Jurkat, Clone E6-1 (cell line): ENCODE results near the gene CPSF7.
"Not testable (repeated sequence)": the region's sequence is repeated elsewhere in the genome, so short reads cannot be mapped to it uniquely, and the experiment has no call there.

Source experiments
- DNase-seq: peaks from one replicate; pipeline ENCODE4 v3.0.0-alpha.2; 2011; ENCODE audit warnings: low read depth, low spot score
- H3K4me3 ChIP-seq: 2 replicates; pipeline ENCODE4 v1.5.1; 2011; ENCODE audit warnings: mild to moderate bottlenecking, low read length, control low read depth, moderate library complexity

The CPSF7 gene

GRCh38 chr11:61445516-61445915 is 15.7 kb upstream of the CPSF7 start:
- H3K4me3 ChIP-seq = no peak overlapping the region
- DNase-seq = no peak

GRCh38 chr11:61442616-61443015 is 12.8 kb upstream of the CPSF7 start:
- no peak for DNase-seq
- H3K4me3 ChIP-seq = no peak overlapping the region

GRCh38 chr11:61439615-61440014 is 9.8 kb upstream of the CPSF7 start:
- no peak for DNase-seq
- H3K4me3 ChIP-seq = no peak overlapping the region

- no peak for DNase-seq
- H3K4me3 ChIP-seq = no peak overlapping the region
These were observed 7.7 kb upstream of the CPSF7 start for GRCh38 chr11:61437496-61437895.

- not testable (repeated sequence) for DNase-seq
- H3K4me3 ChIP-seq = peak overlapping the region; percentile 100
These were observed 1.1 kb upstream of the CPSF7 start for GRCh38 chr11:61430839-61431238.

GRCh38 chr11:61429346-61429690 is 457 bp downstream of the CPSF7 start:
- peak; percentile 33 for DNase-seq
- peak overlapping the region; percentile 86 for H3K4me3 ChIP-seq

GRCh38 chr11:61425367-61426131 is 4.2 kb downstream of the CPSF7 start:
- DNase-seq = no peak
- no peak overlapping the region for H3K4me3 ChIP-seq

- no peak overlapping the region for H3K4me3 ChIP-seq
- no peak for DNase-seq
These were observed 7.5 kb downstream of the CPSF7 start for GRCh38 chr11:61422226-61422625.

- no peak for DNase-seq
- no peak overlapping the region for H3K4me3 ChIP-seq
These were observed 11.6 kb downstream of the CPSF7 start for GRCh38 chr11:61418136-61418535.

GRCh38 chr11:61417670-61418069 is 12.1 kb downstream of the CPSF7 start:
- no peak overlapping the region for H3K4me3 ChIP-seq
- no peak for DNase-seq

GRCh38 chr11:61416941-61417340 is 12.8 kb downstream of the CPSF7 start:
- no peak for DNase-seq

GRCh38 chr11:61415381-61415780 is 14.4 kb downstream of the CPSF7 start:
- H3K4me3 ChIP-seq = no peak overlapping the region
- DNase-seq = no peak

More at GRCh38 chr11:61416941-61417340, 12.8 kb downstream of the CPSF7 start:
- no peak overlapping the region for H3K4me3 ChIP-seq

GRCh38 chr11:61414547-61414946 is 15.2 kb downstream of the CPSF7 start:
- H3K4me3 ChIP-seq = no peak overlapping the region
- DNase-seq = no peak

GRCh38 chr11:61413496-61413895 is 16.3 kb downstream of the CPSF7 start:
- no peak overlapping the region for H3K4me3 ChIP-seq

GRCh38 chr11:61411589-61411988 is 18.2 kb downstream of the CPSF7 start:
- H3K4me3 ChIP-seq = no peak overlapping the region
- no peak for DNase-seq

More at GRCh38 chr11:61413496-61413895, 16.3 kb downstream of the CPSF7 start:
- DNase-seq = no peak

GRCh38 chr11:61406991-61407728 is 22.6 kb downstream of the CPSF7 start:
- no peak overlapping the region for H3K4me3 ChIP-seq
- DNase-seq = no peak

- no peak for DNase-seq
- no peak overlapping the region for H3K4me3 ChIP-seq
These were observed 23.7 kb downstream of the CPSF7 start for GRCh38 chr11:61406067-61406466.

- no peak for DNase-seq
These were observed 25.1 kb downstream of the CPSF7 start for GRCh38 chr11:61404641-61405040.

GRCh38 chr11:61404103-61404502 is 25.7 kb downstream of the CPSF7 start:
- H3K4me3 ChIP-seq = no peak overlapping the region
- no peak for DNase-seq

More at GRCh38 chr11:61404641-61405040, 25.1 kb downstream of the CPSF7 start:
- no peak overlapping the region for H3K4me3 ChIP-seq

GRCh38 chr11:61403658-61404057 is 26.1 kb downstream of the CPSF7 start:
- H3K4me3 ChIP-seq = no peak overlapping the region
- no peak for DNase-seq

GRCh38 chr11:61401573-61401972 is 28.2 kb downstream of the CPSF7 start:
- no peak overlapping the region for H3K4me3 ChIP-seq
- no peak for DNase-seq
